GM12874 (cell line): ENCODE data around the gene ZNF579.

Experiments used
- CTCF ChIP-seq: IDR thresholded peaks from 2 replicates; pipeline ENCODE4 v1.5.1; 2011; ENCODE audit warnings: low read depth, mild to moderate bottlenecking, control low read depth, low read length, moderate library complexity; ENCODE audit not compliant: insufficient read depth

ZNF579 gene

GRCh38 chr19:55552206-55552605, 28.4 kb downstream of the ZNF579 start:
- TF ChIP-seq CTCF = no peak

GRCh38 chr19:55550321-55550650, 30.4 kb downstream of the ZNF579 start:
- TF ChIP-seq CTCF = no peak

- no peak for TF ChIP-seq CTCF
Measured at GRCh38 chr19:55549500-55550320, 30.9 kb downstream of the ZNF579 start.

GRCh38 chr19:55546822-55547614, 33.6 kb downstream of the ZNF579 start:
- TF ChIP-seq CTCF = no peak

GRCh38 chr19:55546011-55546410, 34.6 kb downstream of the ZNF579 start:
- no peak for TF ChIP-seq CTCF

GRCh38 chr19:55545443-55545842, 35.2 kb downstream of the ZNF579 start, which contains the start of gene SBK3:
SBK3 (minus strand) TSS chr19:55545543; CDS start chr19:55545543, 0 bp downstream.
- no peak for TF ChIP-seq CTCF

GRCh38 chr19:55544776-55545439, 35.7 kb downstream of the ZNF579 start:
- no peak for TF ChIP-seq CTCF
